DOHH2 (cell line): ENCODE data around the gene RCAN3.

ENCODE experiments used
- CTCF ChIP-seq: fragments of 200-600 bp; sonication (generic); IDR thresholded peaks from one replicate; pipeline ENCODE4 v1.5.1; 2014; ENCODE audit warnings: antibody characterized with exemption, mild to moderate bottlenecking, low read depth, low read length; ENCODE audit not compliant: poor library complexity, severe bottlenecking
- EZH2phosphoT487 ChIP-seq: fragments of 200-600 bp; sonication (generic); IDR thresholded peaks from 2 replicates; pipeline ENCODE4 v1.6.1; 2017; ENCODE audit warnings: borderline replicate concordance, mild to moderate bottlenecking, antibody characterized with exemption, low read length, moderate library complexity, mixed read lengths

- TF ChIP-seq CTCF: no peak
- TF ChIP-seq EZH2phosphoT487: no peak
These were observed 13.0 kb upstream of the RCAN3 start for GRCh38 chr1:24489674-24490073.
